ENCODE results near the gene GTSF1L.

GTSF1L gene

GRCh38 chr20:43686820-43687219 lies 40.0 kb downstream of the GTSF1L start:
- TF ChIP-seq TAF1 (IDR thresholded peaks at IDR 0.05; ENCODE audit: low read depth, low read length) = no peak
- no peak for TF ChIP-seq POU2F2 (IDR thresholded peaks at IDR 0.05; ENCODE audit: low read depth, low read length)
- TF ChIP-seq POLR2A (IDR thresholded peaks at IDR 0.05; ENCODE audit: low read depth, low read length) = no peak
- TF ChIP-seq PAX5 (IDR thresholded peaks at IDR 0.05; ENCODE audit: insufficient read depth, low read length, severe bottlenecking) = no peak
- no peak for DNase-seq (ENCODE audit: insufficient read length, low spot score)
- FAIRE-seq = no peak

GRCh38 chr20:43682446-43682845 lies 44.4 kb downstream of the GTSF1L start:
- FAIRE-seq (peak; percentile 80), DNase-seq (ENCODE audit: insufficient read length, low spot score) (peak; percentile 21)
- TF ChIP-seq PAX5 (IDR thresholded peaks at IDR 0.05; ENCODE audit: insufficient read depth, low read length, severe bottlenecking) (no peak), POLR2AphosphoS5 (IDR thresholded peaks at IDR 0.05; ENCODE audit: low read depth, low read length) (no peak), TAF1 (IDR thresholded peaks at IDR 0.05; ENCODE audit: low read depth, low read length) (no peak), POU2F2 (IDR thresholded peaks at IDR 0.05; ENCODE audit: low read depth, low read length) (no peak), SPI1 (IDR thresholded peaks at IDR 0.05; ENCODE audit: low read depth, low read length) (no peak), POLR2A (IDR thresholded peaks at IDR 0.05; ENCODE audit: low read depth, low read length) (no peak)

GRCh38 chr20:43681991-43682410 lies 44.8 kb downstream of the GTSF1L start:
- FAIRE-seq = peak; percentile 97
- DNase-seq (ENCODE audit: insufficient read length, low spot score) = peak; percentile 64
- peak; percentile 58; the same call in 1 of the 2 replicates for TF ChIP-seq POLR2A (IDR thresholded peaks at IDR 0.05; ENCODE audit: low read depth, low read length)
- peak; percentile 67; the same call in 1 of the 2 replicates for TF ChIP-seq POLR2AphosphoS5 (IDR thresholded peaks at IDR 0.05; ENCODE audit: low read depth, low read length)
- 0 out of 2 replicates have a peak, but pooled peaks have one; percentile 14 for TF ChIP-seq TAF1 (IDR thresholded peaks at IDR 0.05; ENCODE audit: low read depth, low read length)
- peak; percentile 94 for TF ChIP-seq POU2F2 (IDR thresholded peaks at IDR 0.05; ENCODE audit: low read depth, low read length)
- peak; percentile 94 for TF ChIP-seq SPI1 (IDR thresholded peaks at IDR 0.05; ENCODE audit: low read depth, low read length)
- peak; percentile 12 for TF ChIP-seq PAX5 (IDR thresholded peaks at IDR 0.05; ENCODE audit: insufficient read depth, low read length, severe bottlenecking)

- TF ChIP-seq SPI1 (IDR thresholded peaks at IDR 0.05; ENCODE audit: low read depth, low read length) = no peak
- 0 out of 2 replicates have a peak, but pooled peaks have one; percentile 1 for TF ChIP-seq TAF1 (IDR thresholded peaks at IDR 0.05; ENCODE audit: low read depth, low read length)
- no peak for FAIRE-seq
Measured at GRCh38 chr20:43681468-43681942, 45.3 kb downstream of the GTSF1L start.

GRCh38 chr20:43680981-43681380 lies 45.8 kb downstream of the GTSF1L start:
- FAIRE-seq (peak; percentile 51), DNase-seq (ENCODE audit: insufficient read length, low spot score) (no peak)
- TF ChIP-seq TAF1 (IDR thresholded peaks at IDR 0.05; ENCODE audit: low read depth, low read length) = no peak
- no peak for TF ChIP-seq POU2F2 (IDR thresholded peaks at IDR 0.05; ENCODE audit: low read depth, low read length)
- TF ChIP-seq SPI1 (IDR thresholded peaks at IDR 0.05; ENCODE audit: low read depth, low read length) = no peak
- TF ChIP-seq POLR2A (IDR thresholded peaks at IDR 0.05; ENCODE audit: low read depth, low read length) = no peak

More at GRCh38 chr20:43681468-43681942, 45.3 kb downstream of the GTSF1L start:
- DNase-seq (ENCODE audit: insufficient read length, low spot score) = no peak

DNA sequence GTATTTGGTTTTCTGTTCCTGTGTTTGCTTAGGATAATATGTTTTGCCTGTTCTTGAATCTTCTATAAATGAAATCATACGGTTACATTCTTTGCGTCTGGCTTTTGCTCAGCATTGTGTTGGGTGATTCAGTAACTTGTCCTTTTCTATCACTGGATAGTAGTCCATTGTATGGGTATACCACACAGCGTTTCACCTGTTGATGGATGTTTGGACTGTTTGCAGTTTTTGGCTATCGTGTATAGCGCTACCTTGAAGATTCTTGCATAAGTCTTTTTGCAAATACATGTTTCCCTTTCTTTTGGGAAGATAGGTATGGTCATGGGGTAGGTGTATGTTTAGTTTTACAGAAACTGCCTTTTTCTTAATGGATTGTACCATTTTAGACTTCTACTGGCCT lies 50.4 kb downstream of the GTSF1L start:
- TF ChIP-seq POLR2A (IDR thresholded peaks at IDR 0.05; ENCODE audit: low read depth, low read length) (no peak), POU2F2 (IDR thresholded peaks at IDR 0.05; ENCODE audit: low read depth, low read length) (no peak), POLR2AphosphoS5 (IDR thresholded peaks at IDR 0.05; ENCODE audit: low read depth, low read length) (no peak)
- DNase-seq (ENCODE audit: insufficient read length, low spot score) (no peak), FAIRE-seq (no peak)

All from GM12891 (cell line).